Measurements from ENCODE around the gene SIRT4.
"Not testable (repeated sequence)": the region's sequence is repeated elsewhere in the genome, so short reads cannot be mapped to it uniquely, and the experiment has no call there.

Gene SIRT4

DNA sequence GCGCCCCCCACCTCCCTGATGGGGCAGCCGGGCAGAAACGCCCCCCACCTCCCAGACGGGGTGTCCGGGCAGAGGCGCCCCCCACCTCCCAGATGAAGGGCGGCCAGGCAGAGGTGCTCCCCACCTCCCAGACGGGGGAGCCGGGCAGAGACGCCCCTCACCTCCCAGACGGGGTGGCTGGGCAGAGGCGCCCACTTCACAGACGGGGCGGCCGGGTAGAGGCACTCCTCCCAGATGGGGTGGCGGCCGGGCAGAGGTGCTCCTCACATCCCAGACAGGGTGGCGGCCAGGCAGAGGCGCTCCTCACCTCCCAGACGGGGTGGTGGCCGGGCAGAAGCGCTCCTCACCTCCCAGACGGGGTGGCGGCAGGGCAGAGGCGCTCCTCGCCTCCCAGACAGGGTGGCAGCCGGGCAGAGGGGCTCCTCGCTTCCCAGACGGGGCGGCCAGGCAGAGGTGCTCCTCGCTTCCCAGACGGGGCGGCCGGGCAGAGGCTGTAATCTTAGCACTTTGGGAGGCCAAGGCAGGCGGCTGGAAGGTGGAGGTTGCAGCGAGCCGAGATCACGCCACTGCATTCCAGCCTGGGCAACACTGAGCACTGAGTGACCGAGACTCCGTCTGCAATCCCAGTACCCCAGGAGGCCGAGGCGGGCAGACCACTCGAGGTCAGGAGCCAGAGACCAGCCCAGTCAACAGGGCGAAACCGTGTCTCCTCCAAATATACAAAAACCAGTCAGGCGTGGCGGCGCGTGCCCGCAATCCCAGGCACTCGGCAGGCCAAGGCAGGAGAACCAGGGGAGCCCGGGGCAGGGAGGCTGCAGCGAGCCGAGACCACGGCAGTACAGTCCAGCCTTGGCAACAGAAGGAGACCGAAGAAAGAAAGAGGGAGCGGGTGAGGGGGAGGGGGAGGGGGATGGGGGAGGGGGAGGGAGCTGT lies 23.7 kb upstream of the SIRT4 start:
- DNase-seq = no peak

GRCh38 chr12:120283318-120283717 lies 18.8 kb upstream of the SIRT4 start:
- DNase-seq = no peak

GRCh38 chr12:120284381-120284780 lies 17.7 kb upstream of the SIRT4 start:
- DNase-seq = no peak

GRCh38 chr12:120286768-120287490 lies 15.2 kb upstream of the SIRT4 start:
- DNase-seq = no peak

DNA sequence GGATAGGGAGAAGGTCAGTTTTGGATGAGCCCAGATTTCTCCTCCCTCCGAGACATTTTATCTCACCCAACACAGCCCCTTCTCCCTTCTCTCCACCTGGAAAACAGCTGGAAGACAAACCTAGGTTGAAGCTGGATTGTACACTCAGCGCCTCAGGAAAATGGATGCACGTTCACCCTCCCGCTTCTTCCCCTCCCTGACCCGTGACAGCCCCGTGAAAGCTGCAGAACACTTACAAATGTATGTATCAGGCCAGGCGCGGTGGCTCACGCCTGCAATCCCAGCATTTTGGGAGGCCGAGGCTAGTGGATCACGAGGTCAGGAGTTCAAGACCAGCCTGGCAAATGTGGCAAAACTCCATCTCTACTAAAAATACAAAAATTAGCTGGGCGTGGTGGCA lies 14.6 kb upstream of the SIRT4 start:
- DNase-seq = no peak

DNA sequence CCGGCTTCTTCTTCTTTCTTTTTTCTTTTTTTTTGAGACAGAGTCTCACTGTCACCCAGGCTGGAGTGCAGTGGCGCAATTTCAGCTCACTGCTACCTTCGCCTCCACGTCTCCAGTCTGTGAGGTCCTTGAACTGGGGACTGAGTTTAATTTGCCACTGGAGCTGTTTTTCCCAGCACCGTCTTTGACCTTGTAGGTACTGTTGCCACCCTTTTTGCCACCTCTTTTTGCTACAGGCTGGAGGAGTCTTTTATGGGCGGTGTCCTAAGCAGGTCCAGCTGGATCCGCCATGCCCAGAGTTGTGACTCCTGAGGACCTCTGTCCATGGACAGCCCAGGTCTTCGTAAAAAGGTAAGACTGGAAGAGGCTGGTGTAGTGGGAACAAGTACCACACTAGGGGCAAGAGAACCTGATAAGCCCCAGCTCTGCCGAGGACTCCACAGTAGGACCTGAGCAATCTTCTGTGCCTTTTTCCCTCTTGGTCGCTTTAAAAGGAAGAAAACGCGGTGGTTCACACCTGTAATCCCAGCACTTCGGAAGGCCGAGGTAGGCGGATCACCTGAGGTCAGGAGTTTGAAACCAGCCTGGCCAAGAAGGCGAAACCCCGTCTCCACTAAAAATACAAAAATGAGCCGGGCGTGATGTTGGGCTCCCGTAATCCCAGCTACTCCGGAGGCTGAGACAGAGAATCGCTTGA lies 11.4 kb upstream of the SIRT4 start:
- DNase-seq = no peak

DNA sequence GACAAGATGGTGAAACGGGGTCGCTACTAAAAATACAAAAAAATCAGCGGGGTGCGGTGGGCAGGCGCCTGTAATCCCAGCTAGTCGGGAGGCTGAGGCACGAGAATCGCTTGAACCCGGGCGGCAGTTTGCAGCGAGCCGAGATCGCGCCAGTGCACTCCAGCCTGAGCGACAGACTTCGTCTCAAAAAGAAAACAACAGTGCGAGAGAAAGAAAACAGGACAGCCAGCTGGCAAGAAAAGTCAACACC lies 9.8 kb upstream of the SIRT4 start:
- DNase-seq = no peak

DNA sequence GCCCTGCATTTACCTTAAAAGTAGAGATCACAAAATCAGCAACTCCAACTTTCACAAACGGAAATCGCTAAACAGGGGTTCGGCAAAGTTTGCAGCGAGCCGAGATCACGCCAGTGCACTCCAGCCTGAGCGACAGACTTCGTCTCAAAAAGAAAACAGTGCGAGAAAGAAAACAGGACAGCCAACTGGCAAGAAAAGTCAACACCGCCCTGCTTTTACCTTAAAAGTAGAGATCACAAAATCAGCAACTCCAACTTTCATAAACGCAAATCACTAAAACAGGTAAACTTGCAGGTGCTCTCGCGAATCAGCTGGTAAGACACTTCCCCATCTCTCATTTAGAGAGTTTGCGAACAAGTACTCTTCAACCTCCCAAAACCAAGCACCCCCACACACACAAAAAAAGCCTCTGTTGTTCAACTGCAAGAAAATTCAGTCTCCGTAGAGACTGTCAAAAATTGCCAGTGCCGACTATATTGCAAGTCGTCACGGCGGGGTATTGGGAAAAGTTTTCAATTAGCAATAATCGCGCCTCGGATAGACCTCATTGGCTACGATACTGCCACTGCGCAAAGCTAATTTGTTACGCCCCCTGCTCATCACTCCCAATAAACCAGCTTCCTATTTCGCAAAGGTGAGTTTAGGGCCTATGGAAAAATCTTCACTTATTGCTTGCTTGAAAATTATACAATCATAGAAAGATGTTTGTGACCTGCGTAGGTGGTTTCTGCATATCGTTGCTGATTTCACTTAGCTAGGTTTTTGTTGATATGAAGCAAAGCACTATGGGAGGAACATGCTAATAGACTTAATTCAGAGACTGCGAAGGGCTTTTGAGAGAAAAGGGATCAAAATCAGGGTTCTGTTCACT lies 9.2 kb upstream of the SIRT4 start, which contains the start of gene RNU4-1:
TSS of gene RNU4-1 (minus strand) at position 577 of the 871 bp plus-strand sequence.
- DNase-seq = peak; percentile 63

DNA sequence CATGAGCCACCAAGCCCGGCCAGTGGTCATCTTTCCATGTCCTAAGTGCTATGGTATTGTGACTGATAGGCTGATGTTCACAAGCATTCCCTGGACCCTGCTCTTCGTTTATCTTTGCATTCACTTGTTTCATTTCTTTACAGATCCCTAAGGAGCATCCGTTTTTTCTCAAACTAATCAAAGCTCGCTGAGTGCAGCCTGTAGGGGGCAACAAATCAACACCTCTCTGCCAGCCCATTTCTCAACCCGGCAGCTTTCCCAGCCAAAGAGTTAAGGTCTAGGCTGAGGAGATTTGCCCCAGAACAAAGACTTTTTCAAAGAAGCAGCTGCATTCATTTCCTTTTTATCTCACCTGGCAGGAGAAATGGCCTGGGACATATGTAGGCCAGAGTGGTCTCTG lies 12.1 kb downstream of the SIRT4 start:
- no peak for DNase-seq

DNA sequence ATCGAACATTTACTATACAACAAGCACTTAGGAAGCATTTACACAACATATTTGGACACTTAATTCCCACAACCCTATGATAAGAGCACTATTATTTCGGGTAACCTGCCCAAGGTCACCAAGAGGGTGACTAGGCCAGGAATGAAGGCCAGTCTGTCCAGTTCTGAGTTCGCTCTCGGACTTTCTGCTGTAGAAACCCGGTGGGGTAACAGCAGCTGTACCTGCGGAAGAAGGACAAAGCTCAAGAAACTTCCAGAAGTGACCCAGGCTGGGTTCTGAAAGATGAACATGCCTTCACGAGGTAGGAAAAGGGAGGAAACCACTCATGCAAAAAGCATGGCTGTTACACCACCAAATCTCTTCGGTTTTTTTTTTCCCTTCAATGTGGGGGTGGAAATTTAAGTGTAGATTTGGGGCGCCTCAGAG lies 14.7 kb downstream of the SIRT4 start:
- DNase-seq = no peak

DNA sequence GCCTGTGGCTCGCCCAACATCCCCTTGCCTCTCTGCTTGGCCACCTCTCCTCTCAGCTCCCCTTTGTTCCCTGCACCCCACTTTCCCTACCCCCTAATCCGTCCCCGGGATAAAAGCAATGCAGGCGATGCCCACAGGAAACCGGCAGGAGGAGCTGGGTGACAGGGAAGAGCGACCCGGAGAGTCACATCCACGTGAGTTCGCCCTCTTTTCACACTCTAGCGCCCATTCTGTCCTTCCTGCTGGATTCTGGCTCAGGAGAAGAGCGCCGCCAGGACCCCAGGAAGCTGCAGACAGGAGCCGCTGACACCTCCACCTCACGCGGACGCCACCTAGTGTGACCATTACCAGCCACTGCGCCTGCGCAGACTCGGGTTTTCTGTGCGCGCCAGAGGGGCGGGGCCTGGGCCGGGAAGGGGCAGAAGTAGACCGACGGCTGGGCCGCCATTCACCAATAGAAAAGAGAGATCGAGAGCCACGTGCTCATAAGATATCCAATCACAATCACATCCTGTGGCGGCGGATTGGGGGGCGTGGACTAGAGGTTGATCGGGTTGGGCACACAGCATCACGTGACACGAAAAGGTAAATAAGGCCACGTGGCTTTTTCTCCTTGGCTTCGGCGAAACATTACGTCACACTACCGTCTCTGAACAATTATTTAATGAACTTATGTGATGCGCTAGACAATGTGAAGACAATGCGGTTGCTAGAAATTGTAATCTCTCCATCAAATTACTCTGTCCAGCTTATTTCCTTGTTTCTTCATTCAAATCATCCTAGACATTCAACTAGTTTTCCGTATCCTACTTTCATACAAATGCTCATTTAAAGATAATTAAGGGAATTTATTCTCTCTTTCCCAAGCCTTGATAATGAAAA lies 15.3 kb downstream of the SIRT4 start:
- DNase-seq = peak; percentile 100

DNA sequence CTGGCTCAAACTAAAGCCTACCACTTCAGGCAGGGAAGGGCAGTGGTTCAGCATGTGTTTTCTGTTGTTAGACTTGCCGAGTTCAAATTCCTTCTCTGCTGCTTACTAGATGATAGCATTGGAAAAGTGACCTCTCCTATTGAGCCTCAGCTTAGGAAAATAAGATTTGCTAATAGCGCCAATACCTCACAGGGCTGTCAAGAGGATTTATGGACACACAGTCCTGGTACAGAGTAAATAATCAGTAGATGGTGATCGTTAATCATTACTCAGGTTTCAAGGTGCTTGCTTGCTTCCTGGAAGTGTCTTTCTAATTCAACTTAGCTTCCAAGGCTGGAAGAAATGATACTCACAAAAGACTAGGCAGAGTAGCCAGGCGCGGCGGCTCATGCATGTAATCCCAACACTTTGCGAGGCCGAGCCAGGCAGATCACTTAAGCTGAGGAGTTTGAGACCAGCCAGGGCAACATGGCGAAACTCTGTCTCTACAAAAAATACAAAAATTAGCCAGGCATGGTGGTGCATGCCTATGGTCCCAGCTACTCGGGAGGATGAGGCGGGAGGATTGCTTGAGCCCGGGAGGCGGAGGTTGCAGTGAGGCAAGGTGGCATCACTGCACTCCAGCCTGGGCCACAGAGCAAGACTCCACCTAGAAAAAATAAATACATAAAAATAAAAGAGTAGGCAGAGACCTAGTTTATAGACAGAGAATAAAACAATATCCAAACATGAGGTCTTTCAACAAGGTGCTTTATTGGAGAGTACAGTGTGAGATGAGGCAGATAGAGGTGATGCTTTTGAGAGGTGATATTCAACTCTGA lies 19.5 kb downstream of the SIRT4 start:
- DNase-seq = no peak

GRCh38 chr12:120323772-120324171 lies 21.7 kb downstream of the SIRT4 start:
- no peak for DNase-seq

GRCh38 chr12:120324841-120325417 lies 22.8 kb downstream of the SIRT4 start:
- no peak for DNase-seq

- DNase-seq = no peak
These were observed 25.5 kb downstream of the SIRT4 start, which contains the start of gene PLA2G1B for GRCh38 chr12:120327593-120327992. TSS of gene PLA2G1B (minus strand) at chr12:120327779. CDS start at chr12:120327753, 26 bp downstream.

GRCh38 chr12:120328228-120328627 lies 26.1 kb downstream of the SIRT4 start:
- DNase-seq = no peak

- no peak for DNase-seq
These were observed 29.3 kb downstream of the SIRT4 start for GRCh38 chr12:120331390-120331789.

- DNase-seq = no peak
These were observed 29.9 kb downstream of the SIRT4 start for GRCh38 chr12:120332041-120332440.

- DNase-seq = no peak
These were observed 30.4 kb downstream of the SIRT4 start for GRCh38 chr12:120332523-120332922.

DNA sequence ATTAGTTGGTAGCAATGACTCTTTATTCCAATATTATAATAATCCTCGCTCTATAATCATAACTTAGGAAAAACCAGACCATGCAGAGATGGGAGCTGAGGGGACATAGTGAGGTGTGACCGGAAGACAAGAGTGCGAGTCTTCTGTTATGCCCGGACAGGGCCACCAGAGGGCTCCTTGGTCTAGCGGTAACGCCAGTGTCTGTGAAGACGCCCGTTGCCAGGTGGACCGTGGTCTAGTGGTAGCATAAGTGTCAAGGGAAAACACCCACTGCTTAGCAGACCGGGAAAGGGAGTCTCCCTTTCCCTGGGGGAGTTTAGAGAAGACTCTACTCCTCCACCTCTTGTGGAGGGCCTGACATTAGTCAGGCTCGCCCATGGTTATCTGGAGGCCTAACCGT lies 33.3 kb downstream of the SIRT4 start:
- not testable (repeated sequence) for DNase-seq

Measured in T-helper 9 cell (primary cell).